NCI-H2171 treated with DMSO at 0.1 percent for 48 hours (cell line): ENCODE measurements around the gene ZNF112.
"Not testable (repeated sequence)": the region's sequence is repeated elsewhere in the genome, so short reads cannot be mapped to it uniquely, and the experiment has no call there.

Experiments used
- DNase-seq: peaks from one replicate; lab custom pipeline; 2025; lab: John Stamatoyannopoulos, UW

Gene ZNF112

GRCh38 chr19:44356383-44357111 is at the start of gene ZNF112:
TSS of gene ZNF112 (minus strand) at chr19:44356680. CDS start at chr19:44340539, 16,141 bp downstream.
- peak; percentile 97 for DNase-seq

- DNase-seq = no peak
Measured at GRCh38 chr19:44401139-44402115, 44.9 kb upstream of the ZNF112 start, which contains the start of gene ZNF285. TSS of gene ZNF285 (minus strand) at chr19:44401608. CDS start at chr19:44397213, 4,395 bp downstream.

GRCh38 chr19:44389268-44389667 is 32.8 kb upstream of the ZNF112 start:
- DNase-seq = not testable (repeated sequence)

GRCh38 chr19:44374789-44375188 is 18.3 kb upstream of the ZNF112 start:
- no peak for DNase-seq

- no peak for DNase-seq
Measured at GRCh38 chr19:44371815-44372480, 15.5 kb upstream of the ZNF112 start.

- DNase-seq = no peak
Measured at GRCh38 chr19:44367024-44367423, 10.5 kb upstream of the ZNF112 start.

GRCh38 chr19:44346556-44346955 is 9.9 kb downstream of the ZNF112 start:
- no peak for DNase-seq

- peak; percentile 9 for DNase-seq
Measured at GRCh38 chr19:44345959-44346358, 10.5 kb downstream of the ZNF112 start.

- DNase-seq = no peak
Measured at GRCh38 chr19:44344255-44344654, 12.2 kb downstream of the ZNF112 start.

GRCh38 chr19:44341794-44342193 is 14.7 kb downstream of the ZNF112 start:
- no peak for DNase-seq

- not testable (repeated sequence) for DNase-seq
Measured at GRCh38 chr19:44334639-44335038, 21.8 kb downstream of the ZNF112 start.

- DNase-seq = no peak
Measured at GRCh38 chr19:44332145-44332544, 24.3 kb downstream of the ZNF112 start.

GRCh38 chr19:44315883-44316282 is 40.6 kb downstream of the ZNF112 start:
- no peak for DNase-seq

- DNase-seq = no peak
Measured at GRCh38 chr19:44313231-44313630, 43.2 kb downstream of the ZNF112 start.

GRCh38 chr19:44308011-44308410 is 48.5 kb downstream of the ZNF112 start:
- DNase-seq = no peak

- DNase-seq = no peak
Measured at GRCh38 chr19:44306283-44306682, 50.2 kb downstream of the ZNF112 start.

- DNase-seq = no peak
Measured at GRCh38 chr19:44305457-44305856, 51.0 kb downstream of the ZNF112 start.

GRCh38 chr19:44304659-44305193 is 51.8 kb downstream of the ZNF112 start, which contains the start of gene ZNF235:
TSS of gene ZNF235 (minus strand) at chr19:44305025. CDS start at chr19:44303404, 1,621 bp downstream.
- peak; percentile 92 for DNase-seq

GRCh38 chr19:44303976-44304568 is 52.4 kb downstream of the ZNF112 start:
- no peak for DNase-seq

- DNase-seq = no peak
Measured at GRCh38 chr19:44303320-44303719, 53.2 kb downstream of the ZNF112 start.

GRCh38 chr19:44284968-44285367 is 71.5 kb downstream of the ZNF112 start:
- DNase-seq = no peak
